HG03432 (cell line): ENCODE results near the gene NMNAT1.
A peak's percentile ranks its signal among the peaks of the same experiment; 100 is the strongest.
"Not testable (repeated sequence)": the region's sequence is repeated elsewhere in the genome, so short reads cannot be mapped to it uniquely, and the experiment has no call there.

ENCODE experiments used
- ATAC-seq: cut with Tn5 transposase; IDR thresholded peaks from one replicate; pipeline ENCODE4 v1.9.1; 2021; ENCODE audit warnings: mild to moderate bottlenecking, moderate library complexity; ENCODE audit not compliant: unreplicated experiment

The NMNAT1 gene

GRCh38 chr1:10007169-10007568 is 63.9 kb downstream of the NMNAT1 start:
- ATAC-seq, result no peak

DNA sequence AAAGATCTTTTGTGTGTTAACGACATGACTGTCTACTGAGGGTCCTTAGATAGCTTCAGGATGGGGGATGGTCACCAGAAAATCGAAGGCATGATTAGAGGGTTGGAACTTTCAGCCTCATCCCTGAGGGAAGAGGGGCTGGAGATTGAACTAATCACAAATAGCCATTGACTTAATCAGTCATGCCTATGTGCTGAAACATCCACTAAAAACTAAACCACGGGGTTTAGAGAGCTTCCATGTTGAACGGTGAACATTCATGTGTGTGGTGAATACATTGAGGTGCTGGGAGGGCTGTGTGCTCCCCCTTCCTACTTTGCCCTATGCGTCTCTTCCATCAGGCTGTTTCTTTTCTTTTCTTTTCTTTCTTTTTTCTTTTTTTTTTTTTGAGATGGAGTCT is 70.7 kb downstream of the NMNAT1 start:
- ATAC-seq, result no peak

- ATAC-seq, result no peak
Observed at GRCh38 chr1:10019561-10019960, 76.3 kb downstream of the NMNAT1 start.

DNA sequence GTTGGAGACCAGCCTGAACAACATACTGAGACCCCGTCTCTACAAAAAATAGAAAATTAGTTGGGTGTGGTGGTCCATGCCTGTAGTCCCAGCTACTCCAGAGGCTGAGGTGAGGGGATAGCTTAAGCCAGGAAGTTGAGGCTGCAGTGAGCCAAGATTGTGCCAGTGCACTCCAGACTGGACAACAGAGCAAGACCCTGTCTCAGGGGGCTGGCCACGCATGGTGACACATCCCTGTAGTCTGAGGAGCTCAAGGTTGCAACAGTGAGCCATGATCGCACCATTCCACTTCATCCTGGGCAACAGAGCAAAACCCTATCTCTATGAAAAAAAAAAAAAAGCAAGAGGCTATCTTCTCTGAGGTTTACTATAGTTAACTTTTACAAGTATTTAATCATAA is 76.8 kb downstream of the NMNAT1 start:
- ATAC-seq, result no peak

DNA sequence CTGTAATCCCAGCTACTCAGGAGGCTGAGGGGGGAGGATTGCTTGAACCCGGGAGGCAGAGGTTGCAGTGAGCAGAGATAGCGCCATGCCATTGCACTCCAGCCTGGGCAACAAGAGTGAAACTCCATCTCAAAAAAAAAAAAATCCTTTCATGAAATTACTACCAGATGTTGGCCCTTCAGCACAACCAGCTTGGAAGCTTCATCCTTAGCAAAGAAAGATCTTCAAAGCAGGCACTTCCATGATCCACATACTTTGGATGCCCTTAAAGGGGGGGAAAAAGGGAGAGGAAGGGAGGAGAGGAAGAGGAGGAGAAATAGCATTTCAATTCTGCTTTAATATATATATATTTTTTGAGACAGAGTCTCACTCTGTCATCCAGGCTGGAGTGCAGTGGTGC is 77.4 kb downstream of the NMNAT1 start:
- not testable (repeated sequence) for ATAC-seq

GRCh38 chr1:10021992-10022391 is 78.7 kb downstream of the NMNAT1 start:
- ATAC-seq, result not testable (repeated sequence)

DNA sequence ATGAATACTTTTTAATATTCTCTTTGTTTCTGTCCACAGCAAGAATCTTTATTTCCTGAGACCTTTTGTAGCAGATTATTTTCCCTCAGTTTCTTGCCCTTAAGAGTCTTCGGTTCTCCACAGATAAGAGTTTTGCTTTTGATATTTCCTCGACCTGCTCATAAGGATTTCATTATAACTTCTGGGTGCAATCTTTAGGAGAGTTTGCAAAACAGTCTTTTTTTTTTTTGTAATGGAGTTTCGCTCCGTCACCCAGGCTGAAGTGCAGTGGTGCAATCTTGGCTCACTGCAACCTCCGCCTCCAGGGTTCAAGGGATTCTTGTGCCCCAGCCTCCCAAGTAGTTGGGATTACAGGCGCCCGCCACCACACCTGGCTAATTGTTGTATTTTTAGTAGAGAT is 79.4 kb downstream of the NMNAT1 start:
- no peak for ATAC-seq

- no peak for ATAC-seq
Observed at GRCh38 chr1:10025354-10025753, 82.1 kb downstream of the NMNAT1 start.

DNA sequence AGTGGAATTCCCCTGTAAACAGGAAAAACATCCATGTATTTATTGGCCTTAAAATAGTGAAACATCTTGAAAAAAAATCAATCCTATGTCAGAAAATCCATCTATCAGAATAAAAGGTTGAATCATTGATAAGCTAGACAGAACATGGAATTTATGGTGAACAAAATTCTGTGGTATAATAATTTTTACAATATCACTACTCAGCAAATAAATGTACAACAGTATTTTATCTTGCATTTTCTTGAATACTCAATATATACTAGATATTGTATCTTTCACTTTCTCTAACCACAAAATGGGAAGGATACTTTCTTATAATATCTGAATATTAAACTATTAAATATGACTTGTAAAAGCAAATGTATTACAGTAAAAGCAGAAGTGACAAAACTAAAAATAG is 83.8 kb downstream of the NMNAT1 start:
- no peak for ATAC-seq

DNA sequence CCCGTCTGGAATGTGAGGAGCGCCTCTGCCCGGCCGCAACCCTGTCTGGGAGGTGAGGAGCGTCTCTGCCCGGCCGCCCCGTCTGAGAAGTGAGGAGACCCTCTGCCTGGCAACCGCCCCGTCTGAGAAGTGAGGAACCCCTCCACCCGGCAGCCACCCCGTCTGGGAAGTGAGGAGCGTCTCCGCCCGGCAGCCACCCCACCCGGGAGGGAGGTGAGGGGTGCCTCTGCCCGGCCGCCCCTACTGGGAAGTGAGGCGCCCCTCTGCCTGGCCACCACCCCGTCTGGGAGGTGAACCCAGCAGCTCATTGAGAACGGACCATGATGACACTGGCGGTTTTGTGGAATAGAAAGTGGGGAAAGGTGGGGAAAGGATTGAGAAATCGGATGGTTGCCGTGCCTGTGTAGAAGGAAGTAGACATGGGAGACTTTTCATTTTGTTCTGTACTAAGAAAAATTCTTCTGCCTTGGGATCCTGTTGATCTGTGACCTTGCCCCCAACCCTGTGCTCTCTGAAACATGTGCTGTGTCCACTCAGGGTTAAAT is 85.8 kb downstream of the NMNAT1 start:
- ATAC-seq, result not testable (repeated sequence)

DNA sequence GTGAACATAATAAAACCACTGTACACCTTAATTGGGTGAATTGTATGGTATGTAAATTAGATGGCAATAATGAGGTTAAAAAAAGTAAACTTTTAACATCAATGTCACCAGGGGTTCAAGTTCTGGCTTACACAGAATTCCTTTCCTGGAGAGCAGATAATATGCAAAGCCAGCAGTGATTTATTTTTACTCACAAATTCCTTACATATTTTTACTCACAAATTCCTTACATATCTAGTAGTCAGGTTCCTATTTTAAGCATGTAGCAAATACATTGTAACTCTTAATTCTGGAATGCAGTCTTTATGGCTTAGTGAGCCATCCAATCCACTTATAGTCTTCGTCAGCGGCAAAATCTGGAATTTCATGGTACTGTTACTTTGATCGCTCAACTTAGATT is 88.2 kb downstream of the NMNAT1 start:
- no peak for ATAC-seq

DNA sequence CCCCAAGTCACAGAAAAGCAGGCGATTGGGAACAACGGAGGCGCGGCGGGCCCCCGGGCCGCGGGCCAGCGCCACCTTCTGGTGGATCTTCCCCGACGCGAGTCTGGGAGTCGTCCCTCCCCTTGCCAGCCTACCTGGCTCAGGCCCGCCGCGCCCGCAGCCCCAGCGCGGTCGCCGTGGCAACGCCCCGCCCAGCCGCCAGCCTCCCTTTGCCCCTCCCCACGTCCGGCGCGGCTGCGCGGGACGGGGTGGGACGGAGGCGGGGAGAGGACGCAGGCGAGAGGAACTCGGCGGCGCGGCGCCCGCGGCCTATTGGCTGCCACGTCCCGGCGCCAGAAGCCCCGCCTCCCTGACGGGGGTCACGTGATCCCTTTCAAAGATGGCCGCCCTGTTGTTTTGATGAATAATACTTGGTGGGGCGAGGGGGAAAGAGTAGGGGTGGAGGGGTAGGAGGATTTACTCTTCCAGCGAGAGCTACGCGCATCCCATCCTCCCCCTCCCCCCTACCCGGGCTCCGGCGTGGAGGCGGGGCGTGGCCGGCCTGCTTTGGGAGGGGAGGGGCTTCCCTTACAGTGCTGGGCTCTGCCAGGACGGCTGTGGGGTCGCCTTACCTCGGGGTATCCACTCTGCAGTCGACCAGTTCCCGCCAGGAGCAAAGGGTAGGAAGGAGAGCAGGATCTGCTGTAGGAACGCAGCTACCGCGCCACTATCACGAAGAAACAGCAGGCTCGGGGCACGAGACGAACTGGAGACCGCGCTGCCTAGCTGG is 89.5 kb downstream of the NMNAT1 start, which contains the start of gene UBE4B:
Gene UBE4B, plus strand, starts transcription at position 369 of the 769 bp plus-strand sequence. CDS start 713 bp downstream, outside the sequence.
- peak; percentile 97 for ATAC-seq

GRCh38 chr1:10033359-10033845 is 90.1 kb downstream of the NMNAT1 start:
- peak; percentile 22 for ATAC-seq
